RKO (cell line): ENCODE results near the gene SLC16A12.
"Not testable (repeated sequence)": the region's sequence is repeated elsewhere in the genome, so short reads cannot be mapped to it uniquely, and the experiment has no call there.

Experiments used
- DNase-seq: peaks from one replicate; pipeline ENCODE4 v3.0.0-alpha.2; 2016; ENCODE audit warnings: low spot score

Gene SLC16A12

GRCh38 chr10:89547853-89548513 is 12.6 kb upstream of the SLC16A12 start:
- no peak for DNase-seq

DNA sequence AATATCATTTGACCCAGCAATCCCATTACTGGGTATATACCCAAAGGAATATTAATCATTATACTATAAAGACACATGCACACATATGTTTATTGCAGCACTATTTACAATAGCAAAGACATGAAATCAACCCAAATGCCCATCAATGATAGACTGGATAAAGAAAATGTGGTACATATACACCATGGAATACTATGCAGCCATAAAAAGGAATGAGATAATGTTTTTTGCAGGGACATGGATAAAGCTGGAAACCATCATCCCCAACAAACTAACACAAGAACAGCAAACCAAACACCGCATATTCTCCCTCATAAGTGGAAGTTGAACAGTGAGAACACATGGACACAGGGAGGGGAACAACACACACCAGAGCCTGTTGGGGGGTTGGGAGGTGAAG is 11.3 kb upstream of the SLC16A12 start:
- DNase-seq: not testable (repeated sequence)

DNA sequence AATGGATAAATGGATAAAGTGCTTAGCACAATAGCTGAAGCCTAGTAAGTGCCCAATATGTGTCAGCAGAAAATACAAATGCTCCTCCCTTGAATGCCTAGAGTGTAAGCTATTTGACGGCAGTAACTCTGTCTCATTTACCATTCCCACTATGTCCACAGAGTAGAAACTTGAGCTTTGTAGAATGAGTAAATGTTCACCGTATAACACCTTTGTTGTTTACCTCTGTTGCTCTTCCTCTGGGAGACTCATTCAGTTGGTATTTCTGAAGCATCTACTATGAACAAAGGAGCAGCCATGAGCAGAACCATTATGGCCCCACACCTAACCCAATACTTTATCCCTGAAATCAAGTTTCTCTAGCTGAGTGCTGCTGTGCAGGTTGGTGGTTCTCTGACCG is 8.4 kb upstream of the SLC16A12 start:
- DNase-seq: no peak

- DNase-seq: peak; percentile 23
These were observed 5.1 kb upstream of the SLC16A12 start for GRCh38 chr10:89540420-89540949.

DNA sequence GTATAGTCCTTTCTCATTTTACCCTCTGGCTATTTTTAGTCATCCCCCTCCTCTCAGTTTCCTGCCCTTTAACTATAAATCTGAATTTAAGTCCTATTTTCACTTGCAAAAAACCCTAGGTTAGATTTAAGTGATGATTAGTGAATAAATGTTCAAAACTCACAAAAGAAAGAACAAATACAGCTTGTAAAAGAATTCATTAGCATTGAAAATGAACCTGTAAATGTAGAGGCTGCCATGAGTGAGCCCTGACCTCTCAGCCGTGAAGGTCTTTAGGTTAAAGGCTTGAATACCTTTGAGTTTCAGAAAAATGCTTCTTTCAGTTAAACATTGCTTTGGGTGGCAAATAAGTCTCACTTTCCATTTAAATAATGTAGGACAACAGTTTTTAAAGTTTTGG is 2.0 kb upstream of the SLC16A12 start:
- DNase-seq: no peak

GRCh38 chr10:89536013-89536354 is 590 bp upstream of the SLC16A12 start:
- no peak for DNase-seq

- no peak for DNase-seq
These were observed 598 bp downstream of the SLC16A12 start for GRCh38 chr10:89534826-89535166.

GRCh38 chr10:89532476-89532875 is 2.9 kb downstream of the SLC16A12 start:
- no peak for DNase-seq

DNA sequence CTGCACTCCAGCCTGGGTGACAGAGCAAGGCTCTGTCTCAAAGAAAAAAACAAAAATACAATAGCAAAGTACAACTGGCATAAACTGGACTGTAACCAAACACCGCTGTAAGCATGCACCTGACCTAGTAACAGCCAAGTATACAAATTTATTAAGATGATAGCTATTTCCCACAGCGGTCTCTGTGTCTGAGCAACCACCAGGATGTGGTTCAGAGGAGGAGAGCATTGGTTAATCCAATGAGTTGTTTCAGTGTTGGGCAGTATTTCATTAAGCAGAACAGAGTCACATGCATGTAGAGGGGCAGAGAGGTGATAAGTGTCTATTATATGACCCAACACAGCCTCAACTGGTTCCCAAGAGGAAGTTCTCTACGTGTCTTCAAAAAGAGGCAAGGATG is 4.0 kb downstream of the SLC16A12 start:
- no peak for DNase-seq

DNA sequence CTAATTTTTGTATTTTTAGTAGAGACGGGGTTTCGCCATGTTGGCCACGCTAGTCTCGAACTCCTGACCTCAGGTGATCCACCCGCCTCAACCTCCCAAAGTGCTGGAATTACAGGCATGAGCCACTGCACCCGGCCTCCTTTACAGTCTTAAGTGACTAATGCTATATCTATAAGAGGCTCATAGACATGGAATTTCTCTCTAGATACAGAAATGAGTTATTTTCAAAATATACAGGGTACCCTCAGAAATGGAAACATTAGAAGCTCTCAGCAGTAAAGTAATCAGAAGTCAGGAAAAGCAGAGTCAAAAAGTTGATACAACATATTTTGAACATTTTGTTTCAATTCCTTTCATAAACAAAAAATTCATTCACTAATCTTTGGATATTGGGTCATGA is 5.7 kb downstream of the SLC16A12 start:
- not testable (repeated sequence) for DNase-seq

DNA sequence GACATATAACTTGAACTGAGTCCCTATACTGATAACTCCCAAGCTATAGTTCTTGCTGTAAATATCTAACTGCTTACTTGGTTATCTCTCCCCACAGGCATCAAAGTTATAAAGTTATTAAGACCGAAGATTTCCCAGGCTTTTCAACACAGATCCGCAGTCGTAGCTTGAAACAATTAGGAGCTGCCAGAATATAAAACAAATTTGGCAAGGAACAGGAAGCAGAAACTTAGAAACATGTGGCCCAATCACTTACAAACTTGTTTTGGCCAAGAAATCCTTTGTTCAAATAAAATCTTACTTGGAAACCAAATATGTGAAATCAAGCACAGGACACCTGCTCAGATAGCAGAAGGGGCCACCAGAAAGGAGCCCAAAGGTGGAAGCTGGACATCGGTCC is 9.0 kb downstream of the SLC16A12 start:
- DNase-seq: no peak

DNA sequence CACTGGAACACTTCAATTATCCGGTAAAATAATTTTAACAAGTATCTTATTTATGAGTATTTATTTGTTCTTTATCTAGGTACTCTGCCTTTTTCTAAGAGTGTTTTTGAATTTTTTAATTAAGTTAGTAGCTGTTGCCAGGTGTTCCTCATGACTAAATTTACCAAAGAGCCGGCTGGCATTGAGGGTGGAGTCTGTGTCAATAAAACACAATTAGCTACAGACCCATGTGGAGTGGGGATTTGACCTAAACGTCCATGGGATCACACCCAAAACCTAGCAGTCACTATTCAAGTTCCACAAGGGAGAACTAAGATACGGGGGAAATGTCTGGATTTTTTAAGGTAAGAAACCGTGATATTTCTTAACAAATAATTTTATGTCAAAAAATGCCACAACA is 9.8 kb downstream of the SLC16A12 start:
- no peak for DNase-seq

- DNase-seq: no peak
These were observed 11.1 kb downstream of the SLC16A12 start for GRCh38 chr10:89524279-89524678.

GRCh38 chr10:89523274-89523673 is 12.1 kb downstream of the SLC16A12 start:
- DNase-seq: no peak

DNA sequence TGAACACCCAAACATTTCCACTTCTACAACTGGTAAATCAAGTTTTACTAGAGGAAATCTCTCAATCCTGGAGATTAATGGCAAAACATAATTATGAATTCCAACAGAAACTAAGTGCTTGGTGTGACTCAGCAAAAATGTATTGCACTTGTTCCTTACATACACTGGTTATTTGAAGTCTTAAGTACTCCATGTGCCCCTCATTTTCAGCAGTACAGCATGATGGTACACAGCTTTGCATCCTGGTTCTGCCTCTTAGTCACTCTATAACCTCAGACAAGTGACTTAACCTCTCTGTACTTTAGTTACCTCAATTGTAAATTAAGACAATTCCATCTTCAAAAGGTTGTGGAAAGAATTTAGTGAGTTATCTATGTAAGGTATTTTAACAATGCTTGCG is 12.9 kb downstream of the SLC16A12 start:
- no peak for DNase-seq

DNA sequence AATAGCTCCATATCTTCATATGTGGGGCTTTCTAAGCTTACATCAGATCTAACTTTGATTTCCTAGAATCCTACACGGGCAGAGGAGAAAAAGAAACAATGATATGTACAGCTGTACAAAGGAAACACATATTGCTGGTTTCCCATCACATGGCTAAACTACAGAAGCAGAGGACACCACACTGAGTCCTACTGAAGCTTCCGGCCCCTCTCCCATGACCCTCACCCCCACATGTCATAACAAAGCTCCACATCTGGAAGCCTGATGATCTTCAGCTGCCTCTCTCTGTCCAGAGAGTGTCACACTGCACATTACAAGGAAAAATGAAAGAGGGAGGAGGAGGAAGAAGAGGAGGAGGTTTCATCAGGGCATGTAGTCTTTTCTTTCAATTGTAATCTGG is 14.0 kb downstream of the SLC16A12 start:
- no peak for DNase-seq

GRCh38 chr10:89520706-89521105 is 14.7 kb downstream of the SLC16A12 start:
- DNase-seq: no peak

GRCh38 chr10:89518876-89519842 is 16.2 kb downstream of the SLC16A12 start:
- DNase-seq: no peak

- DNase-seq: no peak
These were observed 17.3 kb downstream of the SLC16A12 start for GRCh38 chr10:89518108-89518507.

- DNase-seq: peak; percentile 53
These were observed 19.1 kb downstream of the SLC16A12 start for GRCh38 chr10:89516149-89516832.

DNA sequence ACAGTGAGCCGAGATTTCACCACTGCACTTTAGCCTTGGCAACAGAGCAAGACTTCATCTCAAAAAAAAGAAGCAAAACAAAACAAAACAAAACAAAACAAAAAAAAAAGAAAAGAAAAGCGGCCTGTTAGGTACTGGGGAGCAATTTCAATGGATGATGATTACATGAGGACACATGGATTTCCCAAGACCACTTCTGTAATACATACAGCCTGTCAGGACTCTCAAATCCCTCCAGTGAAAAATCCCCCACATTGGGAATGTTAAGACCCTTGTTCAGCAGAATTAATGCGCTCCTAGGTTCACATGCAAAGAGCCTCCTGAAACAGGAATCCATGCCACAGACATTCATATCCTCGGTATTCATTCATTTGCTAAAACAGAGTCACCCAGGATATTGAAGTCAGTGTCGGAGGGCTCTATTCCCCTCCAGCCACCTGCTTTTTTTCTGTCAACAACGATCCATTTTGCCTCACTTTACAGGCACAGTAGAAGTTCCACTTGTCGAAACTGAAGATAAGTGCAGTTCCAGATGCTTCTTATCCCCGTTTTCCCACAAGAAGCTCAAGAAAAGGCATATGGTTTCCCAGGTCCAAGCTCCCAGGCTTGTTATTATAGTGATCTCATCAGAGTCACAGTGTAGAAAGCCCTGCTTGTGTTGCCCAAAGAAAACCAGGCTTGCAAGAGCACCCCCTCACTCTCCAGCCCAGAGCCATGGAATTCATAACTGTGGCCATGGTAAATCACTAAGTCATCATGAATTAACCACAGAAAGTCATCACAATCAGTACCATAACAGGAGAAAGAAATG is 20.2 kb downstream of the SLC16A12 start:
- no peak for DNase-seq

DNA sequence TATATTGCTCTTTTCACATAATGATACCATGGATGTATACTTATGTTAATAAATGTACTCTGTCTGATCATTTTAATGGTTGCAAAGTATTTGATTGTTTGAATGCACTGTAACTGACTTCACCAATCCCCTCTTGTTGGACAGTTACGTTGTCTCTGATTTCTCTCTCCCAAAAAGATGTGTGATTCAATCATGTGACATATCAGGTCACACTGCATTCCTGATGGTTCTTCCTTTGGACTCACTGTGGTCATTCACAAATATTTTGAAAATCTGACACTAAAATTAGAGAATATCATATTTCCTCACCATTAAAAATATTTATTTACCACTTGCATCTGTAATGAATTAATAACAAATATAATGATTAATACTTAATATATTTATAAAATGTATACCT is 22.2 kb downstream of the SLC16A12 start:
- DNase-seq: no peak
